ENCODE results near the gene FAM222B. TPM values are rescaled to one million over a fixed set of nuclear protein-coding genes. Genes with fewer than 3 reads are reported as not detected.

Gene FAM222B
- total and polyA plus RNA-seq, 9 of the 15 experiments (the other 6 are each of a cell fraction or from before 2014, with no cell fraction given): 4.0 to 34.6 (median 7.5) TPM

- TF ChIP-seq CEBPB (tag; IDR thresholded peaks at IDR 0.05) (peak; percentile 9; the same call in 1 of the 2 replicates), FOXA3 (CRISPR knock-in tag; conservative IDR thresholded peaks at IDR 0.05 in 1 of 2, IDR thresholded peaks at IDR 0.05 in 1 of 2) (no peak), CBX8 (IDR thresholded peaks at IDR 0.05; ENCODE audit: borderline replicate concordance, extremely low read depth, low read depth, low read length, poor library complexity, severe bottlenecking) (no peak), MGA (IDR thresholded peaks at IDR 0.05) (no peak), MED1 (CRISPR knock-in tag; IDR thresholded peaks at IDR 0.05; ENCODE audit: borderline replicate concordance) (no peak), MCM2 (IDR thresholded peaks at IDR 0.05; ENCODE audit: low read depth) (no peak), TAF7 (tag; IDR thresholded peaks at IDR 0.05) (no peak), ZNF184 (CRISPR knock-in tag; IDR thresholded peaks at IDR 0.05) (no peak), YY1 (IDR thresholded peaks at IDR 0.05; ENCODE audit: borderline replicate concordance in 1 of 3, control insufficient read depth in 1 of 3, extremely low read depth in 1 of 3, insufficient read depth in 3 of 3, insufficient read length in 1 of 3, insufficient replicate concordance in 2 of 3, low read depth in 1 of 3, low read length in 2 of 3) (peak in 1 of 3 experiments; percentile 38), SOX6 (IDR thresholded peaks at IDR 0.05) (0 out of 2 replicates have a peak, but pooled peaks have one; percentile 32), SMARCE1 (IDR thresholded peaks at IDR 0.05) (no peak), DPF2 (IDR thresholded peaks at IDR 0.05) (no peak), CAMTA2 (CRISPR knock-in tag; conservative IDR thresholded peaks at IDR 0.05) (no peak)
Observed at GRCh38 chr17:28841901-28842281, 699 bp downstream of the FAM222B start (continued).

Measured in K562 (cell line).